ENCODE results near the gene ZP1. TPM values are rescaled to one million over a fixed set of nuclear protein-coding genes. Genes with fewer than 3 reads are reported as not detected.
"Not testable (repeated sequence)": the region's sequence is repeated elsewhere in the genome, so short reads cannot be mapped to it uniquely, and the experiment has no call there.

Gene ZP1
- total and polyA plus RNA-seq, 2 of the 8 experiments (the other 6 are each of a cell fraction or from before 2014, with no cell fraction given), result not detected

DNA sequence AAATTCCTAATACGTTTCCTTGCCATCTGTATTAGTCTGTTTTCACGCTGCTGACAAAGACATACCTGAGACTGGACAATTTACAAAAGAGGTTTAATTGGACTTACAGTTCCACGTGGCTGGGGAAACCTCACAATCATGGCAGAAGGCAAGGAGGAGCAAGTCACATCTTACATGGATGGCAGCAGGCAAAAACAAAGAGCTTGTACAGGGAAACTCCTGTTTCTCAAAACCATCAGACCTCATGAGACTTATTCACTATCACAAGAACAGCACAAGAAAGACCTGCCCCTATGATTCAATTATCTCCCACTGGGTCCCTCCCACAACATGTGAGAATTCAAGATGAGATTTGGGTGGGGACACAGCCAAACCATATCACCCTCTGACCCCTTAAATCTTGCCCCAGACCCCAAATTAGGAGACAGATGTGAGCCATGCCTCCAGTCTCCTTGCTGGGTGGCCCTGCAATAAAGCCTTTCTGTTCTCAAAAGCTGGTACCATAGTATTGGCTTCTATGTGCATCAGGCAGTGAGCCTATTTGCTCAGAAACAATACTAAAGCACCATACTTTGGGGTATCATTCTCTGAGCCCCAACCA lies 42.4 kb downstream of the ZP1 start:
- H2BK12ac ChIP-seq (ENCODE audit: low read depth, low read length); H2BK15ac ChIP-seq (ENCODE audit: low read length); CTCF ChIA-PET (ENCODE audit: partially characterized antibody); DNase-seq (ENCODE audit: low read depth in 1 of 2, low spot score in 2 of 2); H3K56ac ChIP-seq (replicated peaks; ENCODE audit: insufficient read length, low read depth, low read length); FAIRE-seq; H2BK5ac ChIP-seq (ENCODE audit: low read depth, low read length); H3K14ac ChIP-seq (ENCODE audit: insufficient read length); H3K18ac ChIP-seq (ENCODE audit: extremely low read depth, low read length); H4K20me1 ChIP-seq (replicated peaks in 1 of 2; ENCODE audit: control insufficient read depth in 1 of 2, insufficient read depth in 2 of 2, low read length in 2 of 2); H3K4ac ChIP-seq (replicated peaks; ENCODE audit: insufficient read length, low read depth, low read length); H3K9ac ChIP-seq (replicated peaks in 1 of 4; ENCODE audit: extremely low read depth in 1 of 4, low read depth in 3 of 4, low read length in 3 of 4); H4K91ac ChIP-seq (replicated peaks; ENCODE audit: insufficient read length, low read length); H3K27ac ChIP-seq (ENCODE audit: low read depth, low read length); H2BK120ac ChIP-seq (replicated peaks; ENCODE audit: low read depth, low read length); H3K23me2 ChIP-seq (ENCODE audit: low read depth, low read length); H4K5ac ChIP-seq (ENCODE audit: insufficient read length, low read depth, low read length); H2AFZ ChIP-seq (ENCODE audit: low read length); H3K9me3 ChIP-seq (ENCODE audit: insufficient read depth in 2 of 2, low read depth in 1 of 2, low read length in 1 of 2); H3K4me3 ChIP-seq (ENCODE audit: extremely low read depth in 1 of 4, insufficient read depth in 2 of 4, low read depth in 3 of 4, low read length in 4 of 4); POLR2A ChIA-PET (ENCODE audit: partially characterized antibody); H2AK5ac ChIP-seq (ENCODE audit: low read depth, low read length); H3K79me1 ChIP-seq (ENCODE audit: low read depth, low read length); H3K23ac ChIP-seq (ENCODE audit: insufficient read length); H3K36me3 ChIP-seq (ENCODE audit: control insufficient read depth in 2 of 4, insufficient read depth in 4 of 4, low read length in 3 of 4); H2BK20ac ChIP-seq (ENCODE audit: low read length); H3K27me3 ChIP-seq (replicated peaks in 1 of 4; ENCODE audit: control insufficient read depth in 3 of 4, extremely low read depth in 1 of 4, insufficient read depth in 3 of 4, low read length in 3 of 4); H4K8ac ChIP-seq (ENCODE audit: extremely low read depth, insufficient read depth, low read length); H3K4me2 ChIP-seq (ENCODE audit: insufficient read depth in 1 of 2, low read depth in 2 of 2, low read length in 2 of 2): not testable (repeated sequence)
- Histone ChIP-seq H3K79me2 (ENCODE audit: control insufficient read depth in 1 of 2, insufficient read depth in 2 of 2, low read length in 2 of 2) (peaks cover 12% of the 10 kb centered on the region in 2 experiments), H3K4me1 (replicated peaks in 1 of 4; ENCODE audit: control insufficient read depth in 3 of 4, insufficient read depth in 4 of 4, low read length in 3 of 4) (peaks cover 7 to 16% (median 11%) of the 10 kb centered on the region in 4 experiments)
- 57% methylated on average over 3 of the region's 3 CpGs; no CpG with 5 or more reads in 1 of the 2 experiments for WGBS, 2 experiments (ENCODE audit: extremely low coverage in 1 of 2, insufficient coverage in 1 of 2, insufficient read length in 1 of 2, insufficient replicate concordance in 2 of 2, low coverage in 1 of 2, low lambda C conversion rate in 2 of 2, missing lambda C conversion rate in 1 of 2)
